Left ventricle myocardium superior (tissue), 1 donor: ENCODE data around the gene PARD3B. TPM values are rescaled to one million over a fixed set of nuclear protein-coding genes. Genes with fewer than 3 reads are reported as not detected.
A peak's percentile ranks its signal among the peaks of the same experiment; 100 is the strongest.

ENCODE experiments used
- ATAC-seq: fragments of 200-7000 bp; cut with Tn5 transposase; one replicate; pipeline ENCODE4 v1.9.1; 2020; ENCODE audit warnings: mild to moderate bottlenecking, moderate library complexity
- DNase-seq: peaks from one replicate; pipeline ENCODE4 v3.0.0-alpha.2; 2020
- intact Hi-C: fragments of 100-400 bp; cut with micrococcal nuclease; formaldehyde crosslinking; loops from one replicate; pipeline ENCODE4 v1.11.0; 2022
- total RNA-seq: library from RNA; stranded (reverse); fragmentation: NEBNext Ultra II Directional; extraction: Animal tissue kit (Norgen Biotek cat#: 25700); gene quantifications from one replicate; pipeline ENCODE4 v1.2.1, GENCODE V29; 2021
- donor health status: DM: no; HTN: yes; CAD: no; lungs with severe emphysema.

PARD3B gene
- total RNA-seq, 1 donor from 2014 or later: 6.5 TPM

GRCh38 chr2:205003288-205003687, 458.0 kb downstream of the PARD3B start:
- no peak for ATAC-seq
- intact Hi-C loops: no loop called here
- no peak for DNase-seq

- ATAC-seq (no peak), DNase-seq (no peak)
- intact Hi-C loops: no loop called here
Observed at GRCh38 chr2:205010196-205010595, 464.9 kb downstream of the PARD3B start.

- ATAC-seq: no peak
- DNase-seq: no peak
- intact Hi-C loops: no loop called here
Observed at GRCh38 chr2:205011031-205011430, 465.8 kb downstream of the PARD3B start.

GRCh38 chr2:205012961-205013360, 467.7 kb downstream of the PARD3B start:
- no peak for ATAC-seq

GRCh38 chr2:205013586-205013985, 468.3 kb downstream of the PARD3B start:
- DNase-seq: no peak
- intact Hi-C loops: no loop called here
- ATAC-seq: no peak

More at GRCh38 chr2:205012961-205013360, 467.7 kb downstream of the PARD3B start:
- intact Hi-C loops: no loop called here
- peak; percentile 28 for DNase-seq

GRCh38 chr2:205014201-205014600, 468.9 kb downstream of the PARD3B start:
- intact Hi-C loops: no loop called here
- no peak for DNase-seq
- ATAC-seq: no peak

- no peak for DNase-seq
- intact Hi-C loops: no loop called here
Observed at GRCh38 chr2:205017381-205017780, 472.1 kb downstream of the PARD3B start.

GRCh38 chr2:205017912-205018311, 472.6 kb downstream of the PARD3B start:
- DNase-seq (no peak), ATAC-seq (no peak)
- intact Hi-C loops: no loop called here

More at GRCh38 chr2:205017381-205017780, 472.1 kb downstream of the PARD3B start:
- no peak for ATAC-seq

- intact Hi-C loops: no loop called here
- ATAC-seq: no peak
- no peak for DNase-seq
Observed at GRCh38 chr2:205020673-205021072, 475.4 kb downstream of the PARD3B start.

GRCh38 chr2:205022841-205023240, 477.6 kb downstream of the PARD3B start:
- DNase-seq (no peak), ATAC-seq (no peak)
- intact Hi-C loops: no loop called here

- intact Hi-C loops: no loop called here
- DNase-seq: peak; percentile 25
- peak; percentile 97 for ATAC-seq
Observed at GRCh38 chr2:205024822-205025518, 479.7 kb downstream of the PARD3B start.

GRCh38 chr2:205025580-205026240, 480.4 kb downstream of the PARD3B start:
- ATAC-seq (peak; percentile 21), DNase-seq (no peak)
- intact Hi-C loops: no loop called here

GRCh38 chr2:205030695-205031094, 485.4 kb downstream of the PARD3B start:
- intact Hi-C loops: no loop called here
- no peak for ATAC-seq
- no peak for DNase-seq

GRCh38 chr2:205032093-205032551, 486.8 kb downstream of the PARD3B start:
- intact Hi-C loops: no loop called here
- DNase-seq (no peak), ATAC-seq (no peak)

GRCh38 chr2:205033431-205033830, 488.2 kb downstream of the PARD3B start:
- intact Hi-C loops: no loop called here
- ATAC-seq: no peak
- DNase-seq: no peak

GRCh38 chr2:205034034-205034433, 488.8 kb downstream of the PARD3B start:
- ATAC-seq: no peak
- intact Hi-C loops: no loop called here

GRCh38 chr2:205040323-205040722, 495.0 kb downstream of the PARD3B start:
- ATAC-seq (no peak), DNase-seq (no peak)
- intact Hi-C loops: no loop called here

More at GRCh38 chr2:205034034-205034433, 488.8 kb downstream of the PARD3B start:
- DNase-seq: no peak

GRCh38 chr2:205041472-205042130, 496.3 kb downstream of the PARD3B start:
- intact Hi-C loops: no loop called here
- ATAC-seq (no peak), DNase-seq (no peak)

- DNase-seq: no peak
- intact Hi-C loops: no loop called here
- ATAC-seq: no peak
Observed at GRCh38 chr2:205043285-205043684, 498.0 kb downstream of the PARD3B start.

- intact Hi-C loops: no loop called here
- ATAC-seq (no peak), DNase-seq (no peak)
Observed at GRCh38 chr2:205045706-205046105, 500.4 kb downstream of the PARD3B start.
